Keratinocyte (primary cell): ENCODE data around the gene C2orf92. TPM values are rescaled to one million over a fixed set of nuclear protein-coding genes. Genes with fewer than 3 reads are reported as not detected.

Experiments
- DNase-seq: peaks from one replicate; pipeline ENCODE4 v3.0.0-alpha.2; 2011; ENCODE audit warnings: low read depth, missing footprints, low spot score
- FAIRE-seq: peaks from 2 replicates; lab custom pipeline; 2011; peaks lifted over from hg19 to GRCh38; lab: Jason Lieb, UNC
- H2AFZ ChIP-seq: 2 replicates; pipeline ENCODE4 v1.6.0; 2012; ENCODE audit warnings: low read length, control low read depth, inconsistent platforms; ENCODE audit not compliant: control insufficient read depth
- H3K27ac ChIP-seq: 2 replicates; pipeline ENCODE4 v1.5.1; 2011; ENCODE audit warnings: low read length; ENCODE audit not compliant: control insufficient read depth, insufficient read depth
- H3K27me3 ChIP-seq: 3 replicates; pipeline ENCODE4 v1.6.0; 2011; ENCODE audit warnings: low read length; ENCODE audit not compliant: control insufficient read depth, insufficient read depth; ENCODE audit errors: extremely low read depth
- H3K36me3 ChIP-seq, 2 experiments: 2 replicates in 1 of 2; 3 replicates in 1 of 2; pipeline ENCODE4 v1.5.1; 2011; ENCODE audit warnings: low read length in 2 of 2, mild to moderate bottlenecking in 1 of 2; ENCODE audit not compliant: control insufficient read depth in 2 of 2, insufficient read depth in 2 of 2; ENCODE audit errors: extremely low read depth in 1 of 2
- H3K4me1 ChIP-seq: 3 replicates; pipeline ENCODE4 v1.5.1; 2011; ENCODE audit warnings: low read length; ENCODE audit not compliant: control insufficient read depth, insufficient read depth; ENCODE audit errors: extremely low read depth
- H3K4me2 ChIP-seq: 3 replicates; pipeline ENCODE4 v1.6.0; 2011; ENCODE audit warnings: low read depth, low read length; ENCODE audit not compliant: control insufficient read depth, insufficient read depth; ENCODE audit errors: extremely low read depth
- H3K4me3 ChIP-seq, 3 experiments: fragments of 200-600 bp in 1 of 3; sonication (generic) in 1 of 3; 2 replicates in 2 of 3; 3 replicates in 1 of 3; pipeline ENCODE4 v1.5.1; 2011 to 2016; ENCODE audit warnings: low read length in 3 of 3, mild to moderate bottlenecking in 3 of 3, control low read depth in 2 of 3, inconsistent platforms in 1 of 3, low read depth in 1 of 3, mixed read lengths in 1 of 3, mixed run types in 1 of 3, moderate library complexity in 1 of 3; ENCODE audit not compliant: control insufficient read depth in 2 of 3, insufficient read depth in 2 of 3; ENCODE audit errors: extremely low read depth in 1 of 3
- H3K79me2 ChIP-seq: 2 replicates; pipeline ENCODE4 v1.6.0; 2012; ENCODE audit warnings: low read length; ENCODE audit not compliant: control insufficient read depth, insufficient read depth
- H3K9ac ChIP-seq: 3 replicates; pipeline ENCODE4 v1.6.0; 2011; ENCODE audit warnings: low read length; ENCODE audit not compliant: control insufficient read depth, insufficient read depth; ENCODE audit errors: extremely low read depth
- H3K9me1 ChIP-seq: 3 replicates; pipeline ENCODE4 v1.6.0; 2011; ENCODE audit warnings: low read length; ENCODE audit not compliant: control insufficient read depth, insufficient read depth; ENCODE audit errors: extremely low read depth
- H3K9me3 ChIP-seq: 2 replicates; pipeline ENCODE4 v1.5.1; 2012; ENCODE audit warnings: low read depth, low read length; ENCODE audit not compliant: control insufficient read depth
- H4K20me1 ChIP-seq: 3 replicates; pipeline ENCODE4 v1.6.0; 2011; ENCODE audit warnings: low read length; ENCODE audit not compliant: control insufficient read depth, insufficient read depth; ENCODE audit errors: extremely low read depth
- EZH2 ChIP-seq: IDR thresholded peaks from one replicate; pipeline ENCODE4 v1.6.1; 2012; ENCODE audit warnings: inconsistent platforms, mild to moderate bottlenecking, low read length, moderate library complexity
- dilution Hi-C: fragments of 300-500 bp; cut with MboI; formaldehyde crosslinking; loops from one replicate; pipeline ENCODE4 v1.7.0; 2020; ENCODE audit warnings: low sequenced_read_pairs; ENCODE audit not compliant: extremely low pct_ligation_motif_present
- polyA plus RNA-seq, 5 experiments: library from polyadenylated mRNA; depleted of rRNA in 3 of 5; stranded (reverse) in 3 of 5; stranded (forward) in 1 of 5; unstranded in 1 of 5; fragments of >200 nt; gene quantifications; 1 replicate in 1 of 5; 2 replicates in 3 of 5; 3 replicates in 1 of 5; pipeline versions ENCODE4 v1.2.1 to v1.2.3, GENCODE V29; 2011 to 2012; ENCODE audit warnings: missing spikeins in 2 of 5, low read depth in 1 of 5, low replicate concordance in 1 of 5
- TF ChIP-seq, protein P1 (sequence below), 3 experiments: IDR thresholded peaks in 1 of 3; conservative IDR thresholded peaks in 1 of 3; optimal IDR thresholded peaks in 1 of 3; 2 replicates in 2 of 3; 3 replicates in 1 of 3; pipeline versions ENCODE3 to v1.5.1; 2011; ENCODE audit warnings: low read length in 3 of 3, mild to moderate bottlenecking in 3 of 3, moderate library complexity in 2 of 3, control low read depth in 1 of 3, inconsistent platforms in 1 of 3; ENCODE audit not compliant: insufficient read depth in 2 of 3; ENCODE audit errors: extremely low read depth in 1 of 3

The C2orf92 gene
- polyA plus RNA-seq, 1 donor (not counting 4 experiments of a cell fraction or from before 2014, with no cell fraction given) = 1.6 TPM

DNA sequence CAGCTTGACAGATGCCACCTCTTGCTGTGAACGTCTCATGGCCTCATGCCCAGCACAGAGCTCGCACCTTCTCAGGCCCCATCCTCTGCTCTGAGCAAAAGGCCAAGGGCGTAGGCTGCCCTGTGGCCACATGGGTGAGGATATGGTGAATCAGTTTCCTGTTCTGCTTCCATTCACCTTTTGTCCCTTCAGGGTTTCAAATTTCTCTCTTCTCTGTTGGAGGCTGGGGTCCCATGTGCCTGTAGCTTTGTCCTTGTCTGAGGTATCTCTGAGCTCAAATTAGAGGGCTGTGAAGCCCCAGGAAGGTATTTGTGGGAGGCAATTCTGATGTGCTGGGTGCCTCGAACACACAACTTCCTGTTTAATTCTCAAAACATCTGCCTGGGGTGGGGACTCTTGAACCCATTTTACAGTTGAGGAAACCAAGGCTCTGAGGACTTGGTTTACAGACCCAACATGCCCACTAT lies 72.9 kb downstream of the C2orf92 start:
- TF ChIP-seq, protein P1, sequence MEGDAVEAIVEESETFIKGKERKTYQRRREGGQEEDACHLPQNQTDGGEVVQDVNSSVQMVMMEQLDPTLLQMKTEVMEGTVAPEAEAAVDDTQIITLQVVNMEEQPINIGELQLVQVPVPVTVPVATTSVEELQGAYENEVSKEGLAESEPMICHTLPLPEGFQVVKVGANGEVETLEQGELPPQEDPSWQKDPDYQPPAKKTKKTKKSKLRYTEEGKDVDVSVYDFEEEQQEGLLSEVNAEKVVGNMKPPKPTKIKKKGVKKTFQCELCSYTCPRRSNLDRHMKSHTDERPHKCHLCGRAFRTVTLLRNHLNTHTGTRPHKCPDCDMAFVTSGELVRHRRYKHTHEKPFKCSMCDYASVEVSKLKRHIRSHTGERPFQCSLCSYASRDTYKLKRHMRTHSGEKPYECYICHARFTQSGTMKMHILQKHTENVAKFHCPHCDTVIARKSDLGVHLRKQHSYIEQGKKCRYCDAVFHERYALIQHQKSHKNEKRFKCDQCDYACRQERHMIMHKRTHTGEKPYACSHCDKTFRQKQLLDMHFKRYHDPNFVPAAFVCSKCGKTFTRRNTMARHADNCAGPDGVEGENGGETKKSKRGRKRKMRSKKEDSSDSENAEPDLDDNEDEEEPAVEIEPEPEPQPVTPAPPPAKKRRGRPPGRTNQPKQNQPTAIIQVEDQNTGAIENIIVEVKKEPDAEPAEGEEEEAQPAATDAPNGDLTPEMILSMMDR (optimal IDR thresholded peaks at IDR 0.05 in 1 of 3, IDR thresholded peaks at IDR 0.05 in 1 of 3, conservative IDR thresholded peaks at IDR 0.05 in 1 of 3; ENCODE audit: extremely low read depth in 1 of 3, insufficient read depth in 2 of 3, low read length in 3 of 3) = no peak
- no peak for TF ChIP-seq EZH2
- Histone ChIP-seq H3K9me1 (no peaks in the 10 kb centered on the region), H3K9ac (no peak overlapping the region), H3K27me3 (no peaks in the 10 kb centered on the region), H3K4me3 (no peak overlapping the region), H3K4me2 (no peak overlapping the region), H3K36me3 (peaks cover 0 to 5% of the 10 kb centered on the region in 2 experiments), H4K20me1 (no peaks in the 10 kb centered on the region), H3K9me3 (no peaks in the 10 kb centered on the region), H3K27ac (no peak overlapping the region), H2AFZ (no peak overlapping the region), H3K4me1 (peaks cover 13% of the 10 kb centered on the region), H3K79me2 (no peaks in the 10 kb centered on the region)
- DNase-seq (no peak), FAIRE-seq (no peak)
- dilution Hi-C loops = no loop called here

DNA sequence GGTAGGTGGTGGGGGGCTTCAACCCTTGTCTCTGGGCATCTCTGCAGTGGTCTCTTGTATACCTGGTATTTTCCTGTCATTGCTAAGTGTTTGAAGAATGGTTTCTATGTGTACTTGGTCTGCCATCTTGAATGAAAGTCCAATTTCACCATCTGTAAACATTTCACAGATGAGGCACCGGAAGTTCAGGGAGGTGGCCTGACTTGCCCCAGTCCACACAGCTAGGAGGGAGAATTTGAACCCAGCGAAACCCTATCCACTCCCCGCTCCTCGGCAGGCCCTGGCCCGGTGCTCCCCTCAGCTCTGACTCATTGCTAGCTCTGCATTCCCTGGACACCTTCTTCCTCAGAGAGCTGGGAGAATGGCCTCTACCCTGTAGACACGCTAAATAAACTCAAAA lies 74.4 kb downstream of the C2orf92 start:
- no peaks in the 10 kb centered on the region for H3K79me2 ChIP-seq
- DNase-seq = no peak
- H2AFZ ChIP-seq = no peak overlapping the region
- no peaks in the 10 kb centered on the region for H3K27me3 ChIP-seq
- H3K4me3 ChIP-seq = no peak overlapping the region
- H3K27ac ChIP-seq = no peak overlapping the region
- H4K20me1 ChIP-seq = no peaks in the 10 kb centered on the region
- TF ChIP-seq EZH2 = no peak
- TF ChIP-seq, protein P1 (optimal IDR thresholded peaks at IDR 0.05 in 1 of 3, IDR thresholded peaks at IDR 0.05 in 1 of 3, conservative IDR thresholded peaks at IDR 0.05 in 1 of 3; ENCODE audit: extremely low read depth in 1 of 3, insufficient read depth in 2 of 3, low read length in 3 of 3) = no peak
- H3K9me3 ChIP-seq = no peaks in the 10 kb centered on the region
- peaks cover 0 to 5% of the 10 kb centered on the region in 2 experiments for H3K36me3 ChIP-seq
- dilution Hi-C loops = no loop called here
- no peak overlapping the region for H3K4me2 ChIP-seq
- H3K9ac ChIP-seq = no peak overlapping the region
- H3K9me1 ChIP-seq = no peaks in the 10 kb centered on the region
- FAIRE-seq = no peak
- H3K4me1 ChIP-seq = peaks cover 13% of the 10 kb centered on the region
